WERI-Rb-1 (cell line): ENCODE measurements around the gene CCDC82.

Experiments used
- DNase-seq: peaks from one replicate; pipeline ENCODE4 v3.0.0-alpha.2; 2020
- H3K27ac ChIP-seq: fragments of 250-450 bp; sonication (Bioruptor Pico); 2 replicates; pipeline ENCODE4 v1.5.1; 2020; ENCODE audit warnings: mild to moderate bottlenecking, moderate library complexity
- H3K27me3 ChIP-seq: fragments of 250-450 bp; sonication (Bioruptor Pico); 2 replicates; pipeline ENCODE4 v1.5.1; 2021; ENCODE audit warnings: mild to moderate bottlenecking, low read depth, moderate library complexity; ENCODE audit not compliant: insufficient read depth, severe bottlenecking
- H3K36me3 ChIP-seq: fragments of 250-450 bp; sonication (Bioruptor Pico); 2 replicates; pipeline ENCODE4 v1.5.1; 2020; ENCODE audit warnings: mild to moderate bottlenecking, moderate library complexity
- H3K4me3 ChIP-seq: 2 replicates; pipeline ENCODE4 v1.5.1; 2011; ENCODE audit warnings: low read depth, mild to moderate bottlenecking, control low read depth, low read length
- H3K9me3 ChIP-seq: fragments of 250-450 bp; sonication (Bioruptor Pico); 2 replicates; pipeline ENCODE4 v1.5.1; 2021; ENCODE audit warnings: mild to moderate bottlenecking, moderate library complexity; ENCODE audit not compliant: severe bottlenecking
- TF ChIP-seq, protein P1 (sequence below): IDR thresholded peaks from 2 replicates; pipeline ENCODE4 v1.5.1; 2011; ENCODE audit warnings: low read depth, mild to moderate bottlenecking, control low read depth, inconsistent platforms, low read length

Gene CCDC82

DNA sequence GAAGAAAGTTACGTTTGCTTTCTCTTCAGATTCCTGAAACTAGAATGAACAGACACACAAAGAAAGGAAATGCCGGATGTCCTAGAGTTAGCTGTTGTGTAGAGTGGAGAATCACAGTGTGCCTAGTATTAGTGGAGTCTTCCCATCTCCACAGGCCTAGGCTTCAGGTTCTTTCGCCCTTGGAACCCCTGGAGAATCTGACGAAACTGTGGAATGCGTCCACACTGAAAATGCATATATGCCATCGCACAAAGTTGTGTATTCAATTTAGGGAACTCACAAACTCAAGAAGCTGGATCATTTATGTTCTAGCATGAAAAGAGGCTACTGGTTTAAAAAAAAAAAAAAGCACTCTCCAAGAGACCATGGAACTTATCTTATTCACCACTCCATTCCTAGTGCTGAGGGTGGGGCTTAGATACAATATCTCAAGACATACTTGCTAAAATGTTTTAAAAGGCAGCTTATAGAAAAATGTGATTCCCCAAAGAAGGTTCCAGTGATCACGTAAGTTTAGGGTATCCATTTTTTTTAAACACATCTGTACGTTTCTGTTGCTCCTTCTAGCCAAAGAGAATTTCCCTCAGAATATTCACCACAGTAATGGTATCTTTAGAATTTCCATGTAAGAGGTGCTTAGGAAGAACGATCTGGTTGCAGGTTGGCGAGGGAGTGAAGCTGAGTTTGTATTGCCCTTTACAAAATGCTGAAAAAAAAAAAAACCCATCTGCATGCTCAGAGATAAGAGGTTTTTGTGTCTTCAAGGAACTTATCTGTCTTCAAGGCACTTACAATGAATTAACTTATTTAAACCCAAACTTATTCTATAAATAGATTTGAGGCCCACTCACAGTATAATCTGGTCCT lies 66.7 kb downstream of the CCDC82 start:
- Histone ChIP-seq H3K27me3 (no peaks in the 10 kb centered on the region), H3K4me3 (no peak overlapping the region), H3K9me3 (no peaks in the 10 kb centered on the region), H3K27ac (no peak overlapping the region), H3K36me3 (peaks cover 3% of the 10 kb centered on the region)
- TF ChIP-seq, protein P1, sequence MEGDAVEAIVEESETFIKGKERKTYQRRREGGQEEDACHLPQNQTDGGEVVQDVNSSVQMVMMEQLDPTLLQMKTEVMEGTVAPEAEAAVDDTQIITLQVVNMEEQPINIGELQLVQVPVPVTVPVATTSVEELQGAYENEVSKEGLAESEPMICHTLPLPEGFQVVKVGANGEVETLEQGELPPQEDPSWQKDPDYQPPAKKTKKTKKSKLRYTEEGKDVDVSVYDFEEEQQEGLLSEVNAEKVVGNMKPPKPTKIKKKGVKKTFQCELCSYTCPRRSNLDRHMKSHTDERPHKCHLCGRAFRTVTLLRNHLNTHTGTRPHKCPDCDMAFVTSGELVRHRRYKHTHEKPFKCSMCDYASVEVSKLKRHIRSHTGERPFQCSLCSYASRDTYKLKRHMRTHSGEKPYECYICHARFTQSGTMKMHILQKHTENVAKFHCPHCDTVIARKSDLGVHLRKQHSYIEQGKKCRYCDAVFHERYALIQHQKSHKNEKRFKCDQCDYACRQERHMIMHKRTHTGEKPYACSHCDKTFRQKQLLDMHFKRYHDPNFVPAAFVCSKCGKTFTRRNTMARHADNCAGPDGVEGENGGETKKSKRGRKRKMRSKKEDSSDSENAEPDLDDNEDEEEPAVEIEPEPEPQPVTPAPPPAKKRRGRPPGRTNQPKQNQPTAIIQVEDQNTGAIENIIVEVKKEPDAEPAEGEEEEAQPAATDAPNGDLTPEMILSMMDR: no peak
- DNase-seq: no peak

DNA sequence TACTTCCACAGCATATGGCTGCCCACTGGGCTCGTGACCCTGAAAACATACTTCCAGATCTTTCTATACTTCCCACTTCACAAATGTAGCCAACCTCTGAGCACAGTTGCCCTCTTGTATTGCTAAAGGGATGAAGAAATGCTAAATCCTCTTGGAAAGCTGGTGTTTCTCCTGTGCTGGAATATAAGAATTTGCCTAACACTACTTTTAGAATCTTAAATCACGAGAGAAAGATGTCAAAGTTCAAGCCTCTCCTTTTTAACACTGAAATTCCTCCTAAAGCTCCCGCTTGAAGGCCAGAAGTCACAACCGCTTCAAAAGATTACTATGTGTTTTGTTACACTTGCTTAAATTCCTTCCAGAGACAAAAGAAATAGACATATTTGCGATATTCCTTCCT lies 68.6 kb downstream of the CCDC82 start:
- no peaks in the 10 kb centered on the region for H3K27me3 ChIP-seq
- TF ChIP-seq, protein P1: no peak
- H3K36me3 ChIP-seq: peaks cover 8% of the 10 kb centered on the region; the same call in 1 of the 2 replicates
- H3K4me3 ChIP-seq: no peak overlapping the region
- no peak overlapping the region for H3K27ac ChIP-seq
- no peaks in the 10 kb centered on the region for H3K9me3 ChIP-seq
- DNase-seq: no peak

DNA sequence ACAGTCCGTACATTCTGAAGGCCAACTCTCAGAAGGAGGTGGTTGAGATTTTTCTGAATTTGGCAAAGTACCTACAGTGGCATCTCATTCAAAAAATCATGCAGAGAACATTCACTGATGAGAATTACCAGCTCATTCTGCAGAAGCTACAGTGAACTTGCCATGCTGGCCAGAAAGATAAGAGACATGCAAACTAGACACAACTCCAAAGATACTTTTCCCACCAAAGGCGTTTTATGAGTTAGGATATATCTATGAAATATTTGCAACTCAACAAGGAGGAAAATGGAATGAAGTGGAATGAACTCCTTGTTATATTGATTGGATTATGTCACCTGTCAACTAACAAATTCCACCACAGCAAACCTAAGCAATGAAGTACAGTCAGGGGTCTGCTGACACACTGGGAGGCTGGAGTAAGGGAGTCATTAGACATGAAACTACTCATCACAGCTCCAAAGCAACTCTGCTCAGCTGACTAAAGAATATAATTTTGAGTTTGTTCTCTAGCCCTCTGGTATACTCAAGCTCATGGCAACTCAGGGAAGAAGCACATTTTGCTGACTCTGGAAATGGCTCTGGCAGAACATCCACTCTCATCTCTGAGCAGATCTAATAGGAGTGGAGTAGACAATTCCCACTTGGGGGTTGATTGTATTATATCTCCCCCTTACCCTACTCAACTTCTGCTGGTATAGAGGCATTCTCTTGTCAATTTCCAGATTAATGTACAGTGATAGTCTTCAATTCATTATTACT lies 69.6 kb downstream of the CCDC82 start:
- H3K27me3 ChIP-seq: no peaks in the 10 kb centered on the region
- peaks cover 8% of the 10 kb centered on the region; the same call in 1 of the 2 replicates for H3K36me3 ChIP-seq
- H3K9me3 ChIP-seq: no peaks in the 10 kb centered on the region
- TF ChIP-seq, protein P1: no peak
- H3K4me3 ChIP-seq: no peak overlapping the region
- no peak overlapping the region for H3K27ac ChIP-seq
- no peak for DNase-seq

DNA sequence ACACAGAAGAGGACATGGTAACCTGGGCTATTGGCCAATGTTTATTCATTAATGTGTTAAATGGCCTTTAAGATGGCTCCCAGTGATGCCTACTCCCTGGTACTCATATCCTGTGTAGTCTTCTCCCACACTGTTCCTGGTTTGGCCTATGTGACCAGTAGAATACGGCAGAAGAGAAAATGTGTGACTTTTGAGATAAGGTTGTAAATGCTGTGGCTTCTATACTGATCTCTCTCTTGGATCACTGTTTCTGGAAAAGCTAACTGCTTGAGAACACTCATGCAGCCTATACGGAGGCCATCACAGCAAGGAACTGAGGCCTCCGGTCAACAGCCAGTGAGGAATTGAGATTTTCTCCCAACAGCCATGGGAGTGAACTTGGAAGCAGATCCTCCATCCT lies 70.9 kb downstream of the CCDC82 start:
- no peak for DNase-seq
- no peak overlapping the region for H3K27ac ChIP-seq
- no peak overlapping the region for H3K4me3 ChIP-seq
- TF ChIP-seq, protein P1: no peak
- peaks cover 8% of the 10 kb centered on the region; the same call in 1 of the 2 replicates for H3K36me3 ChIP-seq
- no peaks in the 10 kb centered on the region for H3K9me3 ChIP-seq
- H3K27me3 ChIP-seq: no peaks in the 10 kb centered on the region

DNA sequence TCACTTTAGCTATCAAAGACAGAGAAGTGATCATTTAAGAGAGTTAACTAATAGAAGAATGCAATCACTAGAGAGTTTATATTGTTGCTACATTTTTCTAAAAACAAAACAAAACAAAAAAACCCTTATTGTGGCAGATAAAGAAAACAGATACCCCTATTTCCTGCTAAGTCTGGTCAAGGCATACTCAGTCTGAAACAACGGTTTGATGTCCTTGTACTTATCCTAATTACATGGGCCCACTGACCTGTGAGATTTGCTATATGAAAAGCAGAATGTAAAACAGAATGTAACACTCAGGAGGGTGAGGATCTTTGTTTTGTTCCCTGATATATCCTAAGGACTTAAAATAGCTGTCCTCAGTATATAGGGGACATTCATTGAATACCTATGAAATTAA lies 71.3 kb downstream of the CCDC82 start:
- H3K9me3 ChIP-seq: no peaks in the 10 kb centered on the region
- no peaks in the 10 kb centered on the region for H3K27me3 ChIP-seq
- no peak overlapping the region for H3K27ac ChIP-seq
- peaks cover 8% of the 10 kb centered on the region; the same call in 1 of the 2 replicates for H3K36me3 ChIP-seq
- TF ChIP-seq, protein P1: no peak
- no peak overlapping the region for H3K4me3 ChIP-seq
- DNase-seq: no peak
